Measurements from ENCODE around the gene SIDT2.

SIDT2 gene

DNA sequence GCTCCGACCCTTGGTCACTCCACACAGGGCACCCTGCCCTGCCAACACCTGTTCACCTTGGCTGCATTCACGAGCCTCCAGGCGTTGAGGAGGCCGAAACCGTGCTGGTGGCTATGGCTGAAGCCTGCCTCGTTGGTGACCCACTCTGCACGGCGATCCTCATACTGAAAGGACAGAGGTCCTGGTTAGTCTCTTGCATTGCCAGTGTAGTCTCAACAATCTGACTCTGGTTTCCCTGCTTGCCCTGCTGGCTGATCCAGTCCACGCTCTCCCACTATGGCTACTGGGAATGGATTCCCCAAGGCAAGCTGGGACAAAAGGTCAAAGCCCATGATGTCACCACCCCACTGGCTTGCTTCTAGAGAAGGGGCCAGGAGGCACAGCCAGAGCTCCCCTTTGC lies 40.5 kb downstream of the SIDT2 start:
- H3K4me3 ChIP-seq (ENCODE audit: low read depth, low read length) = no peak overlapping the region
- DNase-seq (ENCODE audit: low read depth) = no peak
- TF ChIP-seq, protein P1, sequence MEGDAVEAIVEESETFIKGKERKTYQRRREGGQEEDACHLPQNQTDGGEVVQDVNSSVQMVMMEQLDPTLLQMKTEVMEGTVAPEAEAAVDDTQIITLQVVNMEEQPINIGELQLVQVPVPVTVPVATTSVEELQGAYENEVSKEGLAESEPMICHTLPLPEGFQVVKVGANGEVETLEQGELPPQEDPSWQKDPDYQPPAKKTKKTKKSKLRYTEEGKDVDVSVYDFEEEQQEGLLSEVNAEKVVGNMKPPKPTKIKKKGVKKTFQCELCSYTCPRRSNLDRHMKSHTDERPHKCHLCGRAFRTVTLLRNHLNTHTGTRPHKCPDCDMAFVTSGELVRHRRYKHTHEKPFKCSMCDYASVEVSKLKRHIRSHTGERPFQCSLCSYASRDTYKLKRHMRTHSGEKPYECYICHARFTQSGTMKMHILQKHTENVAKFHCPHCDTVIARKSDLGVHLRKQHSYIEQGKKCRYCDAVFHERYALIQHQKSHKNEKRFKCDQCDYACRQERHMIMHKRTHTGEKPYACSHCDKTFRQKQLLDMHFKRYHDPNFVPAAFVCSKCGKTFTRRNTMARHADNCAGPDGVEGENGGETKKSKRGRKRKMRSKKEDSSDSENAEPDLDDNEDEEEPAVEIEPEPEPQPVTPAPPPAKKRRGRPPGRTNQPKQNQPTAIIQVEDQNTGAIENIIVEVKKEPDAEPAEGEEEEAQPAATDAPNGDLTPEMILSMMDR (IDR thresholded peaks at IDR 0.05; ENCODE audit: low read depth, low read length) = no peak
- TF ChIP-seq MYC (IDR thresholded peaks at IDR 0.05; ENCODE audit: low read depth, low read length) (no peak), POLR2A (IDR thresholded peaks at IDR 0.05; ENCODE audit: extremely low read depth, insufficient read length) (no peak)
- TF ChIP-seq, protein P2, sequence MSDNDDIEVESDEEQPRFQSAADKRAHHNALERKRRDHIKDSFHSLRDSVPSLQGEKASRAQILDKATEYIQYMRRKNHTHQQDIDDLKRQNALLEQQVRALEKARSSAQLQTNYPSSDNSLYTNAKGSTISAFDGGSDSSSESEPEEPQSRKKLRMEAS (IDR thresholded peaks at IDR 0.05; ENCODE audit: low read depth, low read length) = no peak

DNA sequence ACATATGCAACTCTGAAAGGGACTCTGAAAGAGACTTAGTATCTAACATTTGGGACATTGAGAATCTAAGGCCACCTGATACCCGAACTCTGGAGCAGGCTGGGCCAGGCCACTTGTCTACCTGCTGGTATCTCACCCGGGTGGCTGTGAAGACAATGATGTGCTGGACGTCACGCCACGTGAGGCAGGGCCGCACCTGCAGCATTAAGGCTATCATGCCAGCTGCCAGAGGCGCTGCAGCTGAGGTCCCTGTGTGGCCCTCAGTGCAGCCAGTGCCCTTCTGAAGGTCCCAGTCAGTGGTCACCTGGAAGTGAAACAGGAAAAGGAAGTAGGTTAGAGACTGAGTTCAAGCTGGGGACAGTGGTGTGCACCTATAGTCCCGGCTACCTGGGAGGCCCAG lies 40.9 kb downstream of the SIDT2 start:
- DNase-seq (ENCODE audit: low read depth) = no peak
- TF ChIP-seq POLR2A (IDR thresholded peaks at IDR 0.05; ENCODE audit: extremely low read depth, insufficient read length) = no peak
- no peak for TF ChIP-seq MYC (IDR thresholded peaks at IDR 0.05; ENCODE audit: low read depth, low read length)
- TF ChIP-seq, protein P2 (IDR thresholded peaks at IDR 0.05; ENCODE audit: low read depth, low read length) = no peak
- TF ChIP-seq, protein P1 (IDR thresholded peaks at IDR 0.05; ENCODE audit: low read depth, low read length) = no peak
- no peak overlapping the region for H3K4me3 ChIP-seq (ENCODE audit: low read depth, low read length)

DNA sequence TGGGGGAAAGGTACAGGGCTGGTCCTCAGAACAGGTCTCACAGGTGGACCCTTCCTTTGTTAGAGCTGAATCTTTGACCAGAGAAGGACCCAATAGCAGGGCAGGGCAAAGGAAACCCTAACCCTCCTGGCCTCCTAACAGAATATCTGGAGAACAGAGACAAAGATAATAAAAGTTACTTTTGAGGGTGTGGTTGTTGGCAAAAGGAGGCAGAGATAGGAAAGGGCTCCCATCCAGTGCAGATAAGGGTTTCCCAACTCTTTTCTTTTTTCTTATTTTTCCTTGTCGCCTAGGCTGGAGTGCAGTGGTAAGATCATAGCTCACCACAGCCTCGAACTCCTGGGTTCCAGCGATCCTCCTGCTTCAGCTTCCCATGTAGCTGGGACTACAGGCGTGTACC lies 41.5 kb downstream of the SIDT2 start:
- TF ChIP-seq MYC (IDR thresholded peaks at IDR 0.05; ENCODE audit: low read depth, low read length) = no peak
- TF ChIP-seq, protein P2 (IDR thresholded peaks at IDR 0.05; ENCODE audit: low read depth, low read length) = no peak
- TF ChIP-seq, protein P1 (IDR thresholded peaks at IDR 0.05; ENCODE audit: low read depth, low read length) = no peak
- no peak for TF ChIP-seq POLR2A (IDR thresholded peaks at IDR 0.05; ENCODE audit: extremely low read depth, insufficient read length)
- no peak for DNase-seq (ENCODE audit: low read depth)
- H3K4me3 ChIP-seq (ENCODE audit: low read depth, low read length) = no peak overlapping the region

DNA sequence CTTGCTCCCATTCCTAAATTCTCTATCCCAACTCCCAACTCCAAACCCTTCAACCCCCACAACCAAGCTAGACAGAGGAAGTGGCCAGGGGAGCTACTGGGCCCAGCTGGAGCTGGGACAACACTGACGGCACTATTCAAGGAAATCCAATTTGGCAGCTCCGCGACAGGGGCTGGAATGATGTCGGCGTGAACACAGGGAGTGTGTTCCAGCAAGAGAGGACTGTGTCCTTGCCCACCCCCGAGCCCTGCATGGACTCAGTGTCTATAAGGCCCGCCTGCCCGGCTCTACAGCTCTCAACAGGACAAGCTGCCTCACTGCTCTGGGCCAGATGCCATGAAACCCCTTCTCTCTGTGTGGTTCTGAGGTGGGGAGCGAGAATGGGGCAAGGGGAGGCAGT lies 42.0 kb downstream of the SIDT2 start:
- DNase-seq (ENCODE audit: low read depth) = no peak
- H3K4me3 ChIP-seq (ENCODE audit: low read depth, low read length) = no peak overlapping the region
- TF ChIP-seq POLR2A (IDR thresholded peaks at IDR 0.05; ENCODE audit: extremely low read depth, insufficient read length) = no peak
- TF ChIP-seq, protein P1 (IDR thresholded peaks at IDR 0.05; ENCODE audit: low read depth, low read length) = no peak
- no peak for TF ChIP-seq MYC (IDR thresholded peaks at IDR 0.05; ENCODE audit: low read depth, low read length)
- TF ChIP-seq, protein P2 (IDR thresholded peaks at IDR 0.05; ENCODE audit: low read depth, low read length) = no peak

DNA sequence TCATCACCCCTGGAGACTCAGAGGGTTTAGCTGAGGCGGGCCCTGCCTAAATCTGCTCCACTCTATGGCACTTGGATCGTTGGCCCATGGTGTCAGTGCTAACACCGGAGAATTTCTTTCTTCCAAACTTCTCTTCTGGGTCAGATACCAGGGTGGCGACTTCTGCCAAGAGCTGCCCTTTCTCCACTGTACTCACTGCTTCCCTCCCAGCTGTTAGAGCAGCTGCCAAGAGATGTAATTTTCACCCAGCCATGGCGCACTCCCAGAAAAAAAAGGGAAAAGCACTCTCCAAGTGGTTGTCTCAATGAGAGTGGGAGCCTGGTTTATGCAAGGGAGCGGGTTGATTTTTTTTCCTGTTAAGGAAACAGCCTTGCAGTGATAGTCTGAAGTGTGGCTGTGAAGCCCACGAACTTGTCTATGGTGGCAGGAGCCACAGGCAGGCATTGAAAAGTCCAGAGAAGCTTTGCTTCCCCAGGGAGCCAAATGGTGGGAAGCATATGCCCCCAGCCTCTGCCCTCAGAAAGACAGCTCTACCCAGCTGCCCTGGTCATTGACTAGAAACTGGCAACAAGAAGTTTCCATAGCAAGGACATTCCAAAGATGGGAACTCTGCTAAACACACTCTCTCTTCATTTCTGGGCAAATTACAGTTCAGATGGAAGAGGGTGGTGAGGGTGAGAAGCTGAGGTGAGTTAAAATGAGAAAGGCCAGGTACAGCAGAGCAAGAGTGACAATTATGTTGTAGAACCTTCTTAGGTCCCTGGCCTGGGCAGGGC lies 42.6 kb downstream of the SIDT2 start:
- TF ChIP-seq, protein P2 (IDR thresholded peaks at IDR 0.05; ENCODE audit: low read depth, low read length) = no peak
- TF ChIP-seq POLR2A (IDR thresholded peaks at IDR 0.05; ENCODE audit: extremely low read depth, insufficient read length) (no peak), MYC (IDR thresholded peaks at IDR 0.05; ENCODE audit: low read depth, low read length) (no peak)
- TF ChIP-seq, protein P1 (IDR thresholded peaks at IDR 0.05; ENCODE audit: low read depth, low read length) = no peak
- DNase-seq (ENCODE audit: low read depth) = no peak
- no peak overlapping the region for H3K4me3 ChIP-seq (ENCODE audit: low read depth, low read length)
